Fibroblast of upper back skin (primary cell): ENCODE data around the gene ZMYM4.
"Not testable (repeated sequence)": the region's sequence is repeated elsewhere in the genome, so short reads cannot be mapped to it uniquely, and the experiment has no call there.

Experiments
- DNase-seq: peaks from one replicate; pipeline ENCODE4 v3.0.0-alpha.2; 2013

Gene ZMYM4

DNA sequence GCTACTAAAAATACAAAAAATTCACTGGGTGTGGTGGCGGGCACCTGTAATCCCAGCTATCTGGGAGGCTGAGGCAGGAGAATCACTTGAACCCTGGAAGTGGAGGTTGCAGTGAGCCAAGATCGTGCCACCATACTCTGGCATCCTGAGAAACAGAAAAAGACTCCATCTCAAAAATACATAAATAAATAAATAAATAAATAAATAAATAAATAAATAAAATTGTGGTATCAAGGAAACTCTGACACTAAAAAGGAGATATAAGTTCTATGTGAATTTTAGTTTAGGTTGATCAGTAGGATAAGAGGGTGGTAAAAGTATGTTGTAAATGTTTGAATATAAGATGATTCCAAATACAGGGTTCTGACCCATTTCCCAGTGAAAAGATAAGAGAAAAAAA lies 63.1 kb downstream of the ZMYM4 start:
- DNase-seq: not testable (repeated sequence)

DNA sequence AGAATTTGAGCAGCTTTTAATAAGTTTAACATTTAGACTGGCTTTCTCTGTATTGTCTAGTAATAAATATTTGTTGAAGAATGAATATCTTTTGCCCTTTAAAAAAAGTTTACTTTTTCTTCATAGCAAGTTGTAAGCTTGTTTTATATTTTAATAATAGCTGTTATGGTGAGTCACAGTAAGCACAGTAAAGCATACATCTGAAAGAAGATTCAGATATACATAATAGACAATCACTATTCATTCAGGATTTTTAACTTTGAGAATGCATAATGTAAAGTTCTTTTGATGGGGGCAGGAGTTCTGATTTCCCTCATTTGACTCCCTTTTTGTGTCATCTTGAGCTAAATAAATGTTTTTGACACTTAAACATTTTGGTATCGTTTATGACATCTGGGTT lies 66.0 kb downstream of the ZMYM4 start:
- no peak for DNase-seq

DNA sequence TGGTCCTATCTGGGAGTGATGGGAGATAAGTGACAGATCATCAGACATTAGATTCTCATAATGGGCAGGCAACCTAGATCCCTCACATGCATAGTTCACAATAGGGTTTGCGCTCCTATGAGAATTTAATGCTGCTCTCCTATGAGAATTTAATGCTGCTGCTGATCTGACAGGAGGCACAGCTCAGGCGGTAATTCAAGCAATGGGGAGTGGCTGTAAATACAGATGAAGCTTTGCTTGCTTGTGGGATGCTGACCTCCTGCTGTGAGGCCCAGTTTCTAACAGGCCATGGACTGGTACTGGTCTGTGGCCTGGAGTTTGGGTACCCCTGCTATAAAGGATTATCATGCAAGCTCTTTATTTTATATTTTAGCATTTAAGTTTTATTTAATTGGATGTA lies 72.0 kb downstream of the ZMYM4 start:
- no peak for DNase-seq

DNA sequence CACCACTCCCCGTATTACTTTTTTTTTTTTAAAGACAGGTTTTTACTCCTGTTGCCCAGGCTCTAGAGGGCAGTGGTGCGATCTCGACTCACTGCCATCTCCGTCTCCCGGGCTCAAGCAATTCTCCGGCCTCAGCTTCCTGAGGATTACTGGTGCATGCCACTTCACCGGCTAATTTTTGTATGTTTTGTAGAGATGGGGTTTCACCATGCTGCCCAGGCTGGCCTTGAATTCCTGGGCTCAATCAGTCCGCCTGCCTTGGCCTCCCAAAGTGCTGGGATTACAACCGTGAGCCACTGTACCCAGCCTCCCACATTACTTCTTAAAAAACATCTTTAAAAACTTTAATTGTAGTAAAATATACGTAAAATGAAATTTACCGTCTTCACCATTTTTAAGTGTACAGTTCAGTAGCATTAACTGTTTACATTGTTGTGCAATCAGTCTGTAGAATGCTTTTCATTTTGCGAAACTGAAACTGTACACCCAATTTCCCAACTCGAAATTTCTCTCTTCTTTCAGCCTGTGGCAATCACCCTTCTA lies 77.0 kb downstream of the ZMYM4 start:
- no peak for DNase-seq

DNA sequence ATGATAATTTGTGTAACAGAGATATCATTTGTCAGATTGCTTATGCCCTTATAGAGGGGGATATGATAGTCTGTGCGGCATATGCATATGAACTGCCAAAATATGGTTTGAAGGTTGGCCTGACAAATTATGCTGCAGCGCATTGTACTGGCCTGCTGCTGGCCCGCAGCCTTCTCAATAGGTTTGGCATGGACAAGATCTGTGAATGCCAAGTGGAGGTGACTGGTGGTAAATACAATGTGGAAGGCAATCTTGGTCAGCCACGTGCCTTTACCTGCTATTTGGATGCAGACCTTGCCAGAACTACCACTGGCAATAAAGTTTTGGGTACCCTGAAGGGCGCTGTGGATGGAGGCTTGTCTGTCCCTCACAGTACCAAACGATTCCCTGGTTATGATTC lies 82.4 kb downstream of the ZMYM4 start:
- DNase-seq: no peak

DNA sequence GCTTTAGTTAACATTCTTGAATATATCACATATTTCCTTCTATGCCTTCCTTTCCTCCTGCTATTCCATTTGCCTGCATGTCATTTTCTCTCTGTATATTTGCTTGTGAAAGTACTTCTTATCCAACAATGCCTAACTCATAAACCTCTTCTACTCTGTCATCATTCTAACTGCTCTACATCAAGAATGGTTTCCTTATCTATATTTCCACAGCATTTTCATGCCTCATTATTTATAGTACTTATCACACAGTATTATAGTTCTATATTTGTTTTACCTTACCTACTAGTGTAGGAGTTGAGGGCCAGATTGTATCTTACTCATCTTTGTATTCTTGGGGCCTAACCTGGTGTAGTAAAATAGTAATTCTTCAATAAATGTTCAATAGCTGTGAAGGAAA lies 91.5 kb downstream of the ZMYM4 start:
- DNase-seq: no peak

DNA sequence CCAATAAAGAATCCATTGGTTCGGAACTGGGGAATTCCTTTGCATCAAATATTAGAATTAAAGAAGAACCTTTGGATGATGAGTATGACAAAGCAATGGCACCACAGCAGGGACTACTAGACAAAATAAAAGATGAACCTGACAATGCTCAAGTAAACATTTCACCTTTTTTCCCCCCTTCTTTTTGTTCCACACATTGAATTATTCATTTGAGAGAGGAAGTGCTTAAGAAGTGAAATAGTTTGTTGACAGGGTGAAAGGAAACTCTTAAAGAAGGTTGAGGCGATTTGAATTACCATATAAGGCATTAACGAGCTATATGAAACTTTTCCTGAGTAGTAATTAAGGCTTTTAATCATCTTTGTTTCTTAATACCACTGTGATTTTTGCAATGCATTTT lies 93.1 kb downstream of the ZMYM4 start:
- DNase-seq: no peak

DNA sequence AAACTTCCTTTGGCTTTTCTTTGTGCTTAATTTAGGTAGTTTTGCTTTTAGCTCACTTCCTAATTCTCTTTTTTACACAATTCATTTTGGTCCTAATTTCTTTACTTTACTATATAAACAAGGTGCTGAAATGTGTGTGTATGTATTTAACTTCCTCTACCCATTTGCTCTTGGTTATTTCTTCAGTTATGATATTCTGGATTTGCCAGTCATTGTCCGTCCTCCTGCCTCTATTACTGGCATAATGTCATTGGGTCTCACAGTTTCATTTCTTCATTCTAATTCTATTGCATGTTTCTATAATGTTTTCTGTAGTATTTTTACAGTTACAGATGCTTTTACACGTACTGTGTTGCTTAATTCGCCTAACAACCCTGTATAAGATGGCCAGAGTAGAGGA lies 96.2 kb downstream of the ZMYM4 start:
- DNase-seq: no peak

DNA sequence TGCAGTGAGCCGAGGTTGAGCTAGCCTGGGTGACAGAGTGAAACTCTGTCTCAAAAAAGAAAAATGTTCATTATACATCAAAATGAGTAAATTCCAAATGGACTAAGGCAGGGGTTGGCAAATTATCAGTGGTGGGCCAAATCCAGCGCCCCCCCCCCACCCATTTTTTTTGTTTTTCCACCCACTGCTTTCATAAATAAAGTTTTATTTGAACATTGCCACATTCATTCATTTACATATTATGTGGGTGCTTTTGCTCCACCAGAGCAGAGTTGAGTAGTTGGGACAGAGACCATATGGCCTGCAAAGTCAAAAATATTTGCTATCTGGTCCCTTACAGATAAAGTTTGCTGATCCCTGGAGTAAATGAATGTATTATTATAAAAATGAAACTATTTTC lies 99.4 kb downstream of the ZMYM4 start:
- no peak for DNase-seq

DNA sequence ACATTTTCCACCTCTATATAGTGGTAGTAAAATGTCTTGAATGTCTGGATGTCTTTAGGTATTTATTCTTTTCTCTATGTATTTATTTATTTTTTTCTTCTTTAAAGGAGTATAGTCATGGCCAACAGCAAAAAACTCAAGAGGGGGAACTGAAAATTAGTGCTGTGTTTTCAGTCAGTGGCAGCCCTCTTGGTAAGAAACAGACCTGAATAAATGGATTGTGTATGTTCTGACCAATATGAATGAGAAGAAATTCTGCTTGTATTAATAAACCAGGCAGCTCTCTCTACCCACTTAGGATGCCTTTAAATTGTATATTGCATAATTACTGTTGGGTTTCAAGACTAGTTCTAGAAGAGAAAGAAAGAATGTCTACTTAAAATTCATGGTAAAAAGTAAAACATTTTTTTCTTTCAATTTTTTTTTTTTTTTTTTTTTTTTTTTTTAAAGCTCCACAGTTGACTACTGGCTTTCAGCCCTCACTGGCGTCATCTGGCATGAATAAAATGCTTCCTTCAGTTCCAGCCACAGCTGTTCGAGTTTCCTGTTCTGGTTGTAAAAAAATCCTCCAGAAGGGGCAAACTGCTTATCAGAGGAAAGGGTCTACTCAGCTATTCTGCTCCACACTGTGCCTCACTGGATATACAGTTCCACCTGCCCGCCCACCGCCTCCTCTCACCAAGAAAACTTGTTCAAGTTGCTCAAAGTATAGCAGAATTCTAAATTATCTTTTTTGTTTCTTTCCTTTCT lies 101.6 kb downstream of the ZMYM4 start:
- peak; percentile 83 for DNase-seq

DNA sequence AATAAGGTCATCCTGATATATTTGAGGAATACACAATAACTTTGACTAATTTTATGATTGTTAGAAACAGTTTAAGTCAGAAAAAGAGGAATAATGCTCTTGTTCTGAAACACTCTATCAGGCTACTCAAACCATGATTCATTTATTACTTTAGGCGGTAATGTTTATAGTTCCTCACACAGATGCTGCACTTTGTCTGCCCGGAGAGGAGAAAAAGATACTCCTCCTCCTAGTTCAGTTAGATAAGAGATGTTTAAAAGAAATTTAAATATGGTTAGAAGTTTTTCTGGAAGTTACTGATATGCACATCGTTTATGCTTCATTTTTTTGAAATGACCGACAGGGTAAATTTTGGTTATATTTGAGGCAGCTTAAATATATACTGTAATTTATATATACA lies 103.0 kb downstream of the ZMYM4 start:
- DNase-seq: no peak

DNA sequence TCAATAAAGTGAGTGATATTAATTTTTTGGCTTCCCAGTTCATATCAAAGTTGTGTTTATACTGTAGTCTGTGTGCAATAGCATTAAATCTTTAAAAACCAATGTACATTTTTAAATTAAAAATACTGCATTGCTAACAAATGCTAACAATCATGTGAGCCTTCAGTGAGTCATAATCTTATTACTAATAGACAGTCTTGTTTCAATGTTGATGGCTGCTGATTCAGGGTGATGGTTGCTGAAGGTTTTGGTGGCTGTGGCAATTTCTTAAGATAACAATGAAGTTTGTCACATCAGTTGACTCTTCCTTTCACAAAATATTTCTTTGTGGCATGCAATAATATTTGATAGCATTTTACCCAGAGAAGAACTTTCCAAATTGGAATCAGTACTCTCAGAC lies 109.0 kb downstream of the ZMYM4 start:
- DNase-seq: peak; percentile 16

DNA sequence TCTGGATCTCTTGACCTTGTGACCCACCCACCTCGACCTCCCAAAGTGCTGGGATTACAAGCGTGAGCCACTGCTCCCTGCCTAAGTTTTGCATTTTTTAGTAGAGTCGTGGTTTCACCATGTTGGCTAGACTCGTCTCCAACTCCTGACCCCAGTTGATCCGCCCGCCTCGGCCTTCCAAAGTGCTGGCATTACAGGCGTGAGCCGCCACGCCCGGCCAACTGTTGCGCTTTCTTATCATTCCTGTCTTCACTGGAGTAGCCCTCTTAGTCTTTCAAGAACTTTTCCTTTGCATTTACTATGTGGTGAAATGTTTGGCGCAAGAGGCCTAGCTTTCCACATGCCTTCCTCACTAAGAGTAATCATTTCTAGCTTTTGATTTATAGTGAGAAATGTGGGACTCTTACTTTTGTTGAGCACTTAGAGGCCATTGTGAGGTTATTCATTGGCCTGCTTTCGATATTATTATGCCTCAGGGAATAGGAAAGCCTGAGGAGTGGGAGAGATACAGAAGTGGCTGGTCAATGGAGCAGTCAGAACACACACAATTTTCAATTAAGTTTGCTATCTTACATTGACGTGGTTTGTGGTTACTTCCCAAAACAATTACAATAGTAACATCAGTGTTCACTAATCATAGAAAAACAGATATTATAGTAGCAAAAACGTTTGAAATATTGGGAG lies 111.0 kb downstream of the ZMYM4 start:
- no peak for DNase-seq

DNA sequence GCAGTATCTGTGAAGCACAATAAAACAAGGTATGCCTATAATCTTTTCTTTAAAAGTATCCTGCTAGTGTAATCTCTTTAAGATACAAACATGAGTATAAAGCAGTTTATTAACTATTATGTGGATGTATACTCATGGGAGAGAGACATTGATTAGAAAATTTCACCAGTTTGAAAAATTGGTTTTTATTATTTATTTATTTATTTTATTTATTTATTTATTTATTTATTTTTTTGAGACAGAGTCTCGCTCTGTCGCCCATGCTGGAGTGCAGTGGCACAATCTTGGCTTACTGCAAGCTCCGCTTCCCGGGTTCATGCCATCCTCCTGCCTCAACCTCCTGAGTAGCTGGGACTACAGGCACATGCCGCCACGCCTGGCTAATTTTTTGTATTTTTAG lies 111.6 kb downstream of the ZMYM4 start:
- DNase-seq: not testable (repeated sequence)

DNA sequence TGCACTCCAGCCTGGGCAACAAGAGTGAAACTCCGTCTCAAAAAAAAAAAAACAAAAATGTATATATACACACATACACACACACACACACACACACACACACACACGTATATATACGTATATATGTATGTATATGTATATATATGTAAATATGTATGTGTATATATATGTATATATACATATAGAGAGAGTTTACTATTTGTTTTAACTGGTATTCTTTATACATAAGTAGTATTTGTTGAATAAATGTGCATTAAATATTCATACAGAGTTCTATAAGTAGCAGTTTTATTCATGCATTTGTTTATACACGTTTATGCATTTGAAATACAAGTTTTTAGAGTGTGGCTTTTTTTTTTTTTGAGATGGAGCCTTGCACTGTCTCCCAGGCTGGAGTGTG lies 113.6 kb downstream of the ZMYM4 start:
- DNase-seq: no peak

DNA sequence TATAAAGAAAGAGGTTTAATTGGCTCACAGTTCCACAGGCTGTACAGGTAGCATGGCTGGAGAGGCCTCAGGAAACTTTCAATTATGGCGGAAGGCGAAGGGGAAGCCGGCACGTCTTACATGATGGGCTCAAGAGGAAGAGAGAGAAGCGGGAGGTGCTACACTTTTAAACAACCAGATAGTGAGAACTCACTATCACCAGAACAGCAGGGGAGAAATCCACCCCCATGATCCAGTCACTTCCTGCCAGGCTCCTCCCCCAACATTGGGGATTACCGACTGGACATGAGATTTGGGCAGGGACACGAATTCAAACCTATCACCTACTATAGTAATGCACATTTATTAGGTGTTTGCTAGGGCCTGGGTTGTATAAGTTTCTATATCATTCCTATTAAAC lies 117.8 kb downstream of the ZMYM4 start:
- DNase-seq: no peak

DNA sequence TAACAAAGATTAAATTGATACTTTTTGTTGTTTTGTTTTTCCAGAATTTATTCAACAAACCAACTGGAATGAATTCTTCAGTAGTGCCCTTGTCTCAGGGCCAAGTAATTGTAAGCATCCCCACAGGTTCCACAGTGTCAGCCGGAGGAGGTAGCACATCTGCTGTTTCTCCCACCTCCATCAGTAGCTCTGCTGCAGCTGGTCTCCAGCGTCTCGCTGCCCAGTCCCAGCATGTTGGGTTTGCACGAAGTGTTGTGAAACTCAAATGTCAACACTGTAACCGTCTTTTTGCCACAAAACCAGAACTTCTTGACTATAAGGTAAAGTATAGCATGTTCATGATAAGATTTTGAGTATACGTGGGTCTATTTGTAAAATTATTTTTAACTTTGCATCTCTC lies 118.5 kb downstream of the ZMYM4 start:
- no peak for DNase-seq

DNA sequence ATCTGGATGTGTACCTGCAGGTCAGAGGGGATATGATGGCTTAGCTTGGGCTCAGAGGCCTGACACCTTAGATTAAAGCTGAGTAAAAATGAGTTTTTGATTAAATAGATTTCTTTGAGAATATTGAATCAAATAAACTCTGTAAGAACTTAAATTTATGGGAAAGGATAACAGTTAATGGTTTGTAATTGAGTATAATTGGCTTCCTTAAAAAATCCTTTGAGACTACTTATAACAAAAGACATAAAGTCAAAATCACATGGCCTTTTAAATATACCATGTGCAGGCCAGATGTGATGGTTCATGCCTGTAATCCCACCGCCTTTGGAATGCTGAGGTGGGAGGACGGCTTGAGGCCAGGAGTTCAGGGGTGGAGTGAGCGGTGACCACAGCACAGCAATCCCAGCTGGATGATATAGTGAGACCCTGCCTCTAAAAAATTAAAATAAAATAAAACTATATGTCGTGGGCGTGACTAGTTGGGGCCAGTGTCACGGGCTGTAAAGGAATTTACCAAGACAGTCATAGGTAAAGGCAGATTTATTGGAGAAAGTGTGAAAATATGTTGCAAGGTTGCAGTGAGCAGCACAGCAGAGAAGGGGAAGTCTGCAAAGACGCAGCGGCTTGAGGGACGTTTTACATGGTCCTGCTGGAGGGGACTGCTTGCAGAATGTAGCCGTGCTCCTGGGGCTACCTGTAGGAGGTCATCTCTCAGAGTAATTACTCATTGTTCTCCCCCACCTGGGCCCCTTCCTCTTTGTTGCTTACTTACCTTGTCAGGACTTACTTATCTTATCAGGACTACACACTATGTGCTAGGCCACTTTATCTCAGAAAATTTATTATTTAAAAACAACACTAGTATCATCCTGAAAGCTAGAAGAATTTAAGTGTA lies 122.3 kb downstream of the ZMYM4 start:
- peak; percentile 49 for DNase-seq

DNA sequence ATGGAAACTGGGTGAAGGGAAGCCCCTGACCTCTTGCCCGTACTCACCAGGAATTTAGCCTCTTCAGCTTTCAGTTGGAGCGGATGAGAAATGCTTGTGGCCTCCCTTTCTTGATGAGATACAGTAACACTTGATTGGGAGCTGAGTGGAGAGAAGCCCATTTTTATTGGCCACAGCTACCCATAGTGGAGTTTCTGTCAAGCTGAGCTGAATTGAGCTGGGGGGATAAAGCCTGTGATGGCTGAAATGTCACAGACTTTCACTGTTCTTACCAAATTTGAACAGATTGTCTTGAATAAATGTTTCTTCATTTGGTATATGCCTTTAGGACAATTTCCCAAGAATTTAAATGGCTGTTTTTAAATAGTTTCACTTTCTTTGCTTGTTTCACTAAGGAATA lies 125.9 kb downstream of the ZMYM4 start:
- no peak for DNase-seq

DNA sequence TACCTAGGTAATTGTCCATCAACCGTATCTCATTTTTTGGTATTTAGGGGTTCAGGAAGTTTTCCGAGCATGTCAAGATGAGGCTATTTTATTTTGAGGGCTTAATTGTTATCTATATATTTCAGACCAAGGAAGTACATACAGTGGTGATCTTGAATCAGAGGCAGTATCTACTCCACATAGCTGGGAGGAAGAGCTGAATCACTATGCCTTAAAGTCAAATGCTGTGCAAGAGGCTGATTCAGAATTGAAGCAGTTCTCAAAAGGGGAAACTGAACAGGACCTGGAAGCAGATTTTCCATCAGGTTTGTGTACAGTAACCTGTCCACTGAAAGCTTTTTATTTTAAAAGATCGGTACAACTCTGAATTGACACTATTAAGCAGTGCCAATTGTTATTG lies 130.2 kb downstream of the ZMYM4 start:
- no peak for DNase-seq

DNA sequence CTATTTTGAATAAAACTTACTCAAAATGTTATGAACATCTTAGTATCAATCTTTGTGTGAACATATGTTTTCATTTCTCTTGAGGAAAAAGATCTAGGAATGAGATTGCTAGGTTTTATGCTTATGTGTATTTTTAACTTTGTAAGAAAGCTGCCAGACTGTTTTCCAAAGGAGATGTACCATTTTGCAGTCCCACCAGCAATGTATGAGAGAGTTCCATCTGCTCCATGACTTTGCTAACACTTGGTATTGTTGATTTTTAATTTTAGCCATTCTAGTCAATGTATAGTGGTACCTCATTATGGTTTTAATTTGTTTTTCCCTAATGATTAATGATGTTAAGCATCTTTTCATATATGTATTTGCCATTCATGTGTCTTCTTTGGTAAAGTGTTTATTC lies 132.5 kb downstream of the ZMYM4 start:
- no peak for DNase-seq

DNA sequence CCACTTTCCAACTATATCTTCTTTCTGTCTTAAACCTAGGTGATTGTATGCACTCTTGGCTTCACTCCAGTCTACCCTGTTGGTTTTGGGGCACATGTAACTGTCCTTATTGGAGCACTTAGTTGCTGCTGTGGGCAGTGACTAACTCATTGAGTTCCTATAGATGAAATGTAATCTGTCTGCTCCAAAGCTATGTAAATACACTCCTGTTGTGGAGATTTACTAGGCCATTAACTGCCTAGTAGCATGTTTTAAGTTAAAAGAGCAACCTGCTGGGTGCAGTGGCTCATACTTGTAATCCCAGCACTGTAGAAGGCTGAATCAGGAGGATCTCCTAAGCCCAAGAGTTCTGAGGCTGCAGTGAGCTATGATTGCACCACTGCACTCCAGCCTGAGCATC lies 137.6 kb downstream of the ZMYM4 start:
- no peak for DNase-seq

DNA sequence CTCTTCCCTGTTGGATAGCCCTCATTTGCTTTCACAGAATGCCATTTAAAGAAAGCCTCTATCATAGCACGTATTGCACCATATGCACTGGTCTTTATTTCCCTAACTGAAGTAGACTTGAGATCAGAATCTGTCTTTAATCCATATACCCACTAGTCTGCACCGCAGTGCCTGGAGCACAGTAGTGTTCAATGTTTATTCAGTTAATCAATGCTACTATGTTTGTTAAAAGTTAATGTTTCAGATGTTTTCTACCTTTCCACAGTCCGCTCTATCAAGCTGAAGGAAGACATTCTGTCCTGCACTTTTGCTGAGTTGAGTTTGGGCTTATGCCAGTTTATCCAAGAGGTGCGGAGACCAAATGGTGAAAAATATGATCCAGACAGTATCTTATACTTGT lies 139.2 kb downstream of the ZMYM4 start:
- DNase-seq: no peak

DNA sequence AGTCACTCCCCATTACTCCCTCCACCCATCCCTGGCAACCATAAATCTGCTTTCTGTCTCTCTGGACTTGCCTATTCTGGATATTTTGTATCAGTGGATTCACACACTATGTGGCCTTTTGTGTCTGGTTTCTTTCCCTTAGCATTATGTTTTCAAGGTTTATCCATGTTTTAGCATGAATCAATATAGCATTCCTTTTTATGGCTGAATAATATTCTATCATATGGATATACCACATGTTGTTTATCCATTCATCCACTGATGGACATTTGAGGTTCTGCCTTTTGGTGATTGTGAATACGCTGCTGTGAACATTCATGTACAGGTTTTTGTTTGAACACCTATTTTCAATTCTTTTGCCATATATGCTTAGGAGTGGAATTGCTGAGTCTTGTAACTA lies 140.4 kb downstream of the ZMYM4 start:
- DNase-seq: no peak
